ENCODE results near the gene ENGASE.
A peak's percentile ranks its signal among the peaks of the same experiment; 100 is the strongest.

DNA sequence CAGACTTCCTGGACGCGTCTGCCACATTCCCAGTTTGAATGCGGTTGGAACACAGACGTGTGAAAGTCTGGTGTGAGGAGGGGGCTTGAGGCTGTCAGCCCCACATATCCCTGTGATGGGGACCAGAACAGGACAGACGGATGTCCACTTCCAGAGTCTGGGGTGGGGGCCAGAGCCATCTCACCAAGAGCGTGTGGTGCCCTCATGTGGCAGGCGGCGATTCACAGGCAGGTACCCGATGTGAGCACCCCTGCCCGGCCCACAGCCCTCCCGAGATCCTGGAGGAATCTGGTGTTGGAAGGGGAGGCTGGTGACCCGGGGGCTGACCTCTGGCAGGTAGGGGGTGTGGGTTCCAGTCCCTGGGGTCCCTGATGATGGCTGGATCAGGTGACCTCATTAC is 51.5 kb downstream of the ENGASE start:
- TF ChIP-seq CTCF (IDR thresholded peaks at IDR 0.05) (peak in 3 of 6 experiments; percentile 22 to 40 (median 23)), POLR2A (IDR thresholded peaks at IDR 0.05) (no peak)

Measured in Peyer's patch (tissue), 4 donors.